ENCODE measurements around the gene VWC2. TPM values are rescaled to one million over a fixed set of nuclear protein-coding genes. Genes with fewer than 3 reads are reported as not detected.

The VWC2 gene
- total RNA-seq (under 1 TPM in 3 of 6 donors, not detected in 3; under 0.01 to 0.04 (median 0.03) TPM), polyA plus RNA-seq (under 1 TPM in 1 of 2 donors, not detected in 1; 0.02 TPM)

- intact Hi-C loops (cut with DNase I): no loop called here
- H3K4me3 ChIP-seq: peak within 1 kb of the TSS; percentile 1 to 57 (median 35)
- H3K27ac ChIP-seq: no peak within 1 kb of the TSS
- peaks cover 0 to 12% (median 10%) of the 10 kb centered on the region in 3 donors for H3K4me1 ChIP-seq
- DNase-seq (peak in 2 of 6 donors; percentile 69 to 72), FAIRE-seq (no peak), ATAC-seq (peak; percentile 21 to 57 (median 53))
- WGBS, 2 donors: 1% methylated on average over 44 to 75 of the region's 75 CpGs
- no peak for TF ChIP-seq CTCF (IDR thresholded peaks at IDR 0.05)
- H3K9me3 ChIP-seq: no peaks in the 10 kb centered on the region
- peaks cover 0 to 12% (median 0%) of the 10 kb centered on the region in 4 donors for H3K27me3 ChIP-seq
- no peaks in the 10 kb centered on the region for H3K36me3 ChIP-seq
Observed at GRCh38 chr7:49773218-49773935, at the start of gene VWC2. VWC2 (plus strand) TSS chr7:49773638; CDS start chr7:49775436, 1,798 bp downstream.

GRCh38 chr7:49724071-49724470 is 49.4 kb upstream of the VWC2 start:
- DNase-seq (no peak), ATAC-seq (no peak), FAIRE-seq (no peak)
- Histone ChIP-seq H3K27me3 (no peaks in the 10 kb centered on the region), H3K4me3 (no peak overlapping the region), H3K36me3 (no peaks in the 10 kb centered on the region), H3K27ac (no peak overlapping the region), H3K9me3 (no peaks in the 10 kb centered on the region), H3K4me1 (no peaks in the 10 kb centered on the region)
- intact Hi-C loops (cut with DNase I): no loop called here
- TF ChIP-seq CTCF (IDR thresholded peaks at IDR 0.05): no peak

- Histone ChIP-seq H3K36me3 (no peaks in the 10 kb centered on the region), H3K27me3 (no peaks in the 10 kb centered on the region), H3K4me1 (no peaks in the 10 kb centered on the region), H3K9me3 (no peaks in the 10 kb centered on the region), H3K4me3 (no peak overlapping the region), H3K27ac (no peak overlapping the region)
- 49 to 50% methylated on average over 2 of the region's 2 CpGs for WGBS, 2 donors
- FAIRE-seq (no peak), ATAC-seq (no peak), DNase-seq (no peak)
- intact Hi-C loops (cut with DNase I): no loop called here
- no peak for TF ChIP-seq CTCF (IDR thresholded peaks at IDR 0.05)
Observed at GRCh38 chr7:49731836-49732235, 41.6 kb upstream of the VWC2 start.

- Histone ChIP-seq H3K36me3 (no peaks in the 10 kb centered on the region), H3K27ac (no peak overlapping the region), H3K27me3 (no peaks in the 10 kb centered on the region), H3K4me3 (no peak overlapping the region), H3K9me3 (no peaks in the 10 kb centered on the region), H3K4me1 (no peaks in the 10 kb centered on the region)
- intact Hi-C loops (cut with DNase I): no loop called here
- DNase-seq (no peak), FAIRE-seq (no peak), ATAC-seq (peak in 3 of 4 donors; percentile 22 to 67 (median 48))
- TF ChIP-seq CTCF (IDR thresholded peaks at IDR 0.05): no peak
- 18 to 24% methylated on average over 3 of the region's 3 CpGs for WGBS, 2 donors
Observed at GRCh38 chr7:49762666-49763065, 10.8 kb upstream of the VWC2 start.

- WGBS, 2 donors: 95 to 98% methylated on average over 3 of the region's 3 CpGs
- no peak for ATAC-seq
- no peaks in the 10 kb centered on the region for H3K4me1 ChIP-seq
- no peak for DNase-seq
- H3K9me3 ChIP-seq: no peaks in the 10 kb centered on the region
- intact Hi-C loops (cut with DNase I): no loop called here
- no peaks in the 10 kb centered on the region for H3K27me3 ChIP-seq
- no peaks in the 10 kb centered on the region for H3K36me3 ChIP-seq
- no peak for FAIRE-seq
- TF ChIP-seq CTCF (IDR thresholded peaks at IDR 0.05): no peak
- H3K4me3 ChIP-seq: no peak overlapping the region
- H3K27ac ChIP-seq: no peak overlapping the region
Observed at GRCh38 chr7:49763791-49764190, 9.6 kb upstream of the VWC2 start.
